GM18870 (cell line): ENCODE measurements around the gene TTC7B.

Experiments
- ATAC-seq: cut with Tn5 transposase; IDR thresholded peaks from one replicate; pipeline ENCODE4 v1.9.1; 2021; ENCODE audit warnings: moderate library complexity; ENCODE audit not compliant: unreplicated experiment

TTC7B gene

GRCh38 chr14:90519262-90519920 lies 296.8 kb downstream of the TTC7B start:
- no peak for ATAC-seq

GRCh38 chr14:90518941-90519256 lies 297.3 kb downstream of the TTC7B start:
- no peak for ATAC-seq

- ATAC-seq: no peak
Measured at GRCh38 chr14:90518069-90518940, 297.9 kb downstream of the TTC7B start.

- ATAC-seq: no peak
Measured at GRCh38 chr14:90517076-90517841, 299.0 kb downstream of the TTC7B start.

- ATAC-seq: no peak
Measured at GRCh38 chr14:90514566-90514965, 301.7 kb downstream of the TTC7B start.

GRCh38 chr14:90514015-90514398 lies 302.2 kb downstream of the TTC7B start:
- ATAC-seq: no peak

- no peak for ATAC-seq
Measured at GRCh38 chr14:90513161-90514014, 302.8 kb downstream of the TTC7B start.

GRCh38 chr14:90512329-90512991 lies 303.8 kb downstream of the TTC7B start:
- no peak for ATAC-seq

- no peak for ATAC-seq
Measured at GRCh38 chr14:90511795-90512328, 304.4 kb downstream of the TTC7B start.

GRCh38 chr14:90511252-90511651 lies 305.0 kb downstream of the TTC7B start:
- no peak for ATAC-seq

GRCh38 chr14:90510159-90510558 lies 306.1 kb downstream of the TTC7B start:
- no peak for ATAC-seq

GRCh38 chr14:90509403-90509802 lies 306.8 kb downstream of the TTC7B start:
- no peak for ATAC-seq

GRCh38 chr14:90508536-90509254 lies 307.5 kb downstream of the TTC7B start:
- no peak for ATAC-seq

- ATAC-seq: no peak
Measured at GRCh38 chr14:90508036-90508435, 308.2 kb downstream of the TTC7B start.

- ATAC-seq: no peak
Measured at GRCh38 chr14:90507428-90507827, 308.8 kb downstream of the TTC7B start.

GRCh38 chr14:90506748-90507147 lies 309.5 kb downstream of the TTC7B start:
- ATAC-seq: no peak

- no peak for ATAC-seq
Measured at GRCh38 chr14:90505531-90505930, 310.7 kb downstream of the TTC7B start.

GRCh38 chr14:90504643-90505042 lies 311.6 kb downstream of the TTC7B start:
- ATAC-seq: no peak

GRCh38 chr14:90503582-90503981 lies 312.6 kb downstream of the TTC7B start:
- no peak for ATAC-seq
